Upper lobe of left lung (tissue), 6 donors: Measurements from ENCODE around the gene ZBED1. TPM values are rescaled to one million over a fixed set of nuclear protein-coding genes. Genes with fewer than 3 reads are reported as not detected.

Experiments
- ATAC-seq, 2 donors: fragments of 200-7000 bp; cut with Tn5 transposase; one replicate each; pipeline ENCODE4 v1.9.1; 2022; ENCODE audit warnings: mild to moderate bottlenecking in 2 of 2, moderate library complexity in 2 of 2; ENCODE audit not compliant: low FRiP score in 2 of 2
- DNase-seq, 2 donors: peaks; one replicate each; pipeline ENCODE4 v3.0.0-alpha.2; 2019 to 2020
- H3K27ac ChIP-seq, 4 donors: fragments of 200-600 bp; sonication (generic); one replicate each; pipeline ENCODE4 v1.5.1; 2016 to 2019
- H3K27me3 ChIP-seq, 4 donors: fragments of 200-600 bp; sonication (generic); one replicate each; pipeline ENCODE4 v1.5.1; 2017 to 2019
- H3K36me3 ChIP-seq, 4 donors: fragments of 200-600 bp; sonication (generic); one replicate each; pipeline ENCODE4 v1.5.1; 2016 to 2019
- H3K4me1 ChIP-seq, 4 donors: fragments of 200-600 bp; sonication (generic); one replicate each; pipeline ENCODE4 v1.5.1; 2018 to 2019
- H3K4me3 ChIP-seq, 4 donors: fragments of 200-600 bp; sonication (generic); one replicate each; pipeline ENCODE4 v1.5.1; 2017 to 2019; ENCODE audit warnings: mild to moderate bottlenecking in 2 of 4, moderate library complexity in 1 of 4
- H3K9me3 ChIP-seq, 4 donors: fragments of 200-600 bp; sonication (generic); one replicate each; pipeline ENCODE4 v1.5.1; 2018 to 2019
- EP300 ChIP-seq, 4 donors: sonication (generic); formaldehyde crosslinking; IDR thresholded peaks; one replicate each; pipeline ENCODE4 v1.5.1; 2017; ENCODE audit warnings: antibody characterized with exemption in 4 of 4, control low read depth in 2 of 4
- POLR2A ChIP-seq, 4 donors: fragments of 450-650 bp; IDR thresholded peaks; one replicate each; pipeline ENCODE4 v1.5.1; 2016 to 2017; ENCODE audit warnings: antibody characterized with exemption in 4 of 4, mild to moderate bottlenecking in 2 of 4
- POLR2AphosphoS5 ChIP-seq, 2 donors: sonication (generic); formaldehyde crosslinking; IDR thresholded peaks; one replicate each; pipeline ENCODE4 v1.5.1; 2017; ENCODE audit warnings: antibody characterized with exemption in 2 of 2
- WGBS, 2 donors: methylation state at CpG; one replicate each; pipeline ENCODE4 v1.1.5; 2017 to 2018; 5-methylcytosine and 5-hydroxymethylcytosine counted together
- total RNA-seq, 6 donors: library from RNA; depleted of rRNA in 4 of 6; stranded (reverse); fragments of >200 nt in 4 of 6; gene quantifications; one replicate each; pipeline versions ENCODE4 v1.1.0 to v1.2.1, GENCODE V29; 2016 to 2021
- TF ChIP-seq, protein P1 (sequence below), 6 experiments: fragments of 450-650 bp in 4 of 6; fragments of 200-600 bp in 2 of 6; sonication (generic) in 2 of 6; IDR thresholded peaks; one replicate each; pipeline ENCODE4 v1.5.1; 2016 to 2019; ENCODE audit warnings: antibody characterized with exemption in 6 of 6
- donor health status: DM: no; HTN: no; CAD: no; lungs with moderate emphysema.
- donor health status: DM: no; HTN: yes; CAD: no; lungs with severe emphysema.

ZBED1 gene
- total RNA-seq, 6 donors from 2014 or later: 33.2 to 48.7 (median 41.6) TPM

DNA sequence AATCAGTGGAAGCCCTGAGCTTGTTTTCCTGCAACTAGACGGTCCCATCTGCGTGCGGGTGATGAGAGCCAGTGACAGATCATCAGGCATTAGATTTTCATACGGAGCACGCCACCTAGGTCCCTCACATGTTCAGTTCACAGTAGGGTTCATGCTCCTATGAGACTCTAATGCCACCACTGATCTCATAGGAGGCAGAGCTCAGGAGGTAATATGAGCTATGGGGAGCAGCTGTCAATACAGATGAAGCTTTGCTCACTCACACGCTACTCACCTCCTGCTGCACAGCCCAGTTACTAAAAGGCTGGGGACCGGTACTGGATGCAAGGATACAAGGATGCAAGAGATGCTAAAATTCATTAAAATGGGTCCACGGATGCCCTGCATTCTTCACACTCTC, 61.2 kb downstream of the ZBED1 start:
- DNase-seq: no peak
- H3K4me3 ChIP-seq: no peak overlapping the region
- H3K36me3 ChIP-seq: peaks cover 0 to 6% (median 0%) of the 10 kb centered on the region in 4 donors
- TF ChIP-seq POLR2A (IDR thresholded peaks at IDR 0.05): no peak
- TF ChIP-seq POLR2AphosphoS5 (IDR thresholded peaks at IDR 0.05): no peak
- TF ChIP-seq, protein P1, sequence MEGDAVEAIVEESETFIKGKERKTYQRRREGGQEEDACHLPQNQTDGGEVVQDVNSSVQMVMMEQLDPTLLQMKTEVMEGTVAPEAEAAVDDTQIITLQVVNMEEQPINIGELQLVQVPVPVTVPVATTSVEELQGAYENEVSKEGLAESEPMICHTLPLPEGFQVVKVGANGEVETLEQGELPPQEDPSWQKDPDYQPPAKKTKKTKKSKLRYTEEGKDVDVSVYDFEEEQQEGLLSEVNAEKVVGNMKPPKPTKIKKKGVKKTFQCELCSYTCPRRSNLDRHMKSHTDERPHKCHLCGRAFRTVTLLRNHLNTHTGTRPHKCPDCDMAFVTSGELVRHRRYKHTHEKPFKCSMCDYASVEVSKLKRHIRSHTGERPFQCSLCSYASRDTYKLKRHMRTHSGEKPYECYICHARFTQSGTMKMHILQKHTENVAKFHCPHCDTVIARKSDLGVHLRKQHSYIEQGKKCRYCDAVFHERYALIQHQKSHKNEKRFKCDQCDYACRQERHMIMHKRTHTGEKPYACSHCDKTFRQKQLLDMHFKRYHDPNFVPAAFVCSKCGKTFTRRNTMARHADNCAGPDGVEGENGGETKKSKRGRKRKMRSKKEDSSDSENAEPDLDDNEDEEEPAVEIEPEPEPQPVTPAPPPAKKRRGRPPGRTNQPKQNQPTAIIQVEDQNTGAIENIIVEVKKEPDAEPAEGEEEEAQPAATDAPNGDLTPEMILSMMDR (IDR thresholded peaks at IDR 0.05): no peak
- TF ChIP-seq EP300 (IDR thresholded peaks at IDR 0.05): no peak
- H3K9me3 ChIP-seq: no peaks in the 10 kb centered on the region
- no peak for ATAC-seq
- WGBS, 2 donors: 84 to 95% methylated on average over 8 of the region's 8 CpGs
- H3K4me1 ChIP-seq: no peaks in the 10 kb centered on the region
- no peak overlapping the region for H3K27ac ChIP-seq
- H3K27me3 ChIP-seq: no peaks in the 10 kb centered on the region

Other genes starting within 250 kb of the ZBED1 start
- gene DHRSX, start within 50 bp of the ZBED1 start, total RNA-seq: 10 to 100 TPM; 18.2 to 34.8 (median 21.2) TPM
- 100 to 1,000 TPM; 135 to 300 (median 233) TPM for gene CD99, start 190.3 kb upstream of the ZBED1 start, total RNA-seq